SK-N-SH (cell line): ENCODE results near the gene THADA.

Source experiments
- ELF1 ChIP-seq: IDR thresholded peaks from 2 replicates; pipeline ENCODE4 v1.4.0; 2012
- EP300 ChIP-seq, 2 experiments: IDR thresholded peaks; 2 replicates each; pipeline versions ENCODE4 v1.4.0 to v1.6.1; 2012; ENCODE audit warnings: borderline replicate concordance in 1 of 2, low read depth in 1 of 2, low read length in 1 of 2
- NRF1 ChIP-seq: IDR thresholded peaks from 2 replicates; pipeline ENCODE4 v1.6.1; 2012; ENCODE audit warnings: low read depth, mild to moderate bottlenecking, low read length
- TF ChIP-seq, protein P1 (sequence below): fragments of 200-600 bp; sonication (generic); IDR thresholded peaks from 2 replicates; pipeline ENCODE4 v1.6.1; 2017; ENCODE audit warnings: antibody characterized with exemption, mild to moderate bottlenecking, moderate library complexity

DNA sequence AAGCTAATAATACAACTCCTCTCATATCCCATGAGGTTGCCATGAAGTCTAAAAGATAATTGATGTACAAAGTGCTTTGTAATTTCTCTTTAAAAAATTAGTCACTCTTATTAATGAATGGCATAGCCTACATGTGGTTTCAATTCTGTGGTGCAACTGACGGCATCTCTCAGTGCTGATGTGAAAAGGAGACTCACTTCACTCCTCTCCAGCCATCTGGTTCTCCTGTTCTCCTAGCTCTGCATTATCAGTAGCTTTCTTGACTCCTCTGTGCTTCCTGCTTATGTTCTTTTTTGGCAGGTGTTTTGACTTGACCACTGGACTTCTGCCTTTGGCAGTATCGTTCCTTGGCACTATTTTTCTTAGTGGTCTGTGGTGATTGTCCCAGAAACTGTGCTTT is 234.6 kb downstream of the THADA start:
- TF ChIP-seq ELF1 (no peak), EP300 (IDR thresholded peaks at IDR 0.05; ENCODE audit: borderline replicate concordance in 1 of 2, low read depth in 1 of 2, low read length in 1 of 2) (no peak; a peak in 1 of 4 replicates), NRF1 (no peak)
- TF ChIP-seq, protein P1, sequence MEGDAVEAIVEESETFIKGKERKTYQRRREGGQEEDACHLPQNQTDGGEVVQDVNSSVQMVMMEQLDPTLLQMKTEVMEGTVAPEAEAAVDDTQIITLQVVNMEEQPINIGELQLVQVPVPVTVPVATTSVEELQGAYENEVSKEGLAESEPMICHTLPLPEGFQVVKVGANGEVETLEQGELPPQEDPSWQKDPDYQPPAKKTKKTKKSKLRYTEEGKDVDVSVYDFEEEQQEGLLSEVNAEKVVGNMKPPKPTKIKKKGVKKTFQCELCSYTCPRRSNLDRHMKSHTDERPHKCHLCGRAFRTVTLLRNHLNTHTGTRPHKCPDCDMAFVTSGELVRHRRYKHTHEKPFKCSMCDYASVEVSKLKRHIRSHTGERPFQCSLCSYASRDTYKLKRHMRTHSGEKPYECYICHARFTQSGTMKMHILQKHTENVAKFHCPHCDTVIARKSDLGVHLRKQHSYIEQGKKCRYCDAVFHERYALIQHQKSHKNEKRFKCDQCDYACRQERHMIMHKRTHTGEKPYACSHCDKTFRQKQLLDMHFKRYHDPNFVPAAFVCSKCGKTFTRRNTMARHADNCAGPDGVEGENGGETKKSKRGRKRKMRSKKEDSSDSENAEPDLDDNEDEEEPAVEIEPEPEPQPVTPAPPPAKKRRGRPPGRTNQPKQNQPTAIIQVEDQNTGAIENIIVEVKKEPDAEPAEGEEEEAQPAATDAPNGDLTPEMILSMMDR = no peak
